ENCODE measurements around the gene RASGRP4. TPM values are rescaled to one million over a fixed set of nuclear protein-coding genes. Genes with fewer than 3 reads are reported as not detected.

Gene RASGRP4
- total RNA-seq, 1 experiment from 2014 or later: not detected

DNA sequence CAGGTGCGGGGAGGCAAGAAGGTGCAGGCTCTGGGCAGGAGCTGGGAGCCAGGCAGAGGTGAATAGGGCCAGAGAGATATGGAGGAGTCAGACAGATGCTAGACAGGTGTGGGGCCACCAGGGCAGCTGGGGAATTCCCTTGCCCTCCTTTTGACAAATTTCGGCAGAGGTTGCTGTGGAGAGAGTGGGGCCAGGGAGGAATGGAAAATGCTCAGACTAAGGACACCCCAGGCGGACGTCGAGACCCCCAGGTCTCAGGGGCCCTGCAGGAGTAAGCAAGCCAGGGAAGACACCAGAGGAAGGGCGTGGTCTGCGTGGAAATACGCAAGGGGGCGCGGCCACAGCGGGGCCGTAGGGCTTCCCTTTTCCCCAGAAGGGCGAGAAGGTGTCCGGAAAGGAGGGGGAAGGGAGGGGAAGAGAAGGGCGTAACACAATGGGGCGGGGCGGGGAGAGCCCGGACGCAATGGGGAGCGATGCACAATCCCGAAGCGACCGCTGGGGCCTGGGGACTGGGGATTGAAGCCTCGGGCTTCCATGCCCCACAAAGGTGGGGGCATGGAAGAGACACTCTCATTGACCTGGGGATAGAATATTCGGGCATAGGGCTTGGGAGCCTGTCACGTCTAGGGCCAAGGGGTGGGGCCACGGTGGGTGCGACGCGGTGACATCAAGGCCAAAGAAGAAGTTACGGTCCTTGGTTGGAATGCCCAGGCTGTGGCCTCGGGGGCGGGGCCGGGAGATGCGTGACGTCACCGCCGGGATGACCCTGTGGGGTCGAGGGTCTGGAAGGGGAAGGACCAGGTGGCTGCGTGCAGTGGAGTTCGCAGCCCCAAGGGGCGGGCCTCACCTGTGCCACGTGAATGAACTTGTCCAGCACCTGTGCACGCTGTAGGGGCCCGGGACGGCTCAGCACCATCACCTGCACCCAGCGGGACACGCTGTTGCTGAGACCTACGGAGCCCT is 8.2 kb downstream of the RASGRP4 start (continued):
- no peak for TF ChIP-seq POLR2AphosphoS5 (IDR thresholded peaks at IDR 0.05; ENCODE audit: low read depth, low read length)
- no peak; the same call in 1 of the 2 replicates for TF ChIP-seq SP1 (IDR thresholded peaks at IDR 0.05; ENCODE audit: low read depth)
- TF ChIP-seq, protein P1, sequence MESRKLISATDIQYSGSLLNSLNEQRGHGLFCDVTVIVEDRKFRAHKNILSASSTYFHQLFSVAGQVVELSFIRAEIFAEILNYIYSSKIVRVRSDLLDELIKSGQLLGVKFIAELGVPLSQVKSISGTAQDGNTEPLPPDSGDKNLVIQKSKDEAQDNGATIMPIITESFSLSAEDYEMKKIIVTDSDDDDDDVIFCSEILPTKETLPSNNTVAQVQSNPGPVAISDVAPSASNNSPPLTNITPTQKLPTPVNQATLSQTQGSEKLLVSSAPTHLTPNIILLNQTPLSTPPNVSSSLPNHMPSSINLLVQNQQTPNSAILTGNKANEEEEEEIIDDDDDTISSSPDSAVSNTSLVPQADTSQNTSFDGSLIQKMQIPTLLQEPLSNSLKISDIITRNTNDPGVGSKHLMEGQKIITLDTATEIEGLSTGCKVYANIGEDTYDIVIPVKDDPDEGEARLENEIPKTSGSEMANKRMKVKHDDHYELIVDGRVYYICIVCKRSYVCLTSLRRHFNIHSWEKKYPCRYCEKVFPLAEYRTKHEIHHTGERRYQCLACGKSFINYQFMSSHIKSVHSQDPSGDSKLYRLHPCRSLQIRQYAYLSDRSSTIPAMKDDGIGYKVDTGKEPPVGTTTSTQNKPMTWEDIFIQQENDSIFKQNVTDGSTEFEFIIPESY (IDR thresholded peaks at IDR 0.05; ENCODE audit: extremely low read depth, insufficient replicate concordance, low read length): no peak
- TF ChIP-seq, protein P2, sequence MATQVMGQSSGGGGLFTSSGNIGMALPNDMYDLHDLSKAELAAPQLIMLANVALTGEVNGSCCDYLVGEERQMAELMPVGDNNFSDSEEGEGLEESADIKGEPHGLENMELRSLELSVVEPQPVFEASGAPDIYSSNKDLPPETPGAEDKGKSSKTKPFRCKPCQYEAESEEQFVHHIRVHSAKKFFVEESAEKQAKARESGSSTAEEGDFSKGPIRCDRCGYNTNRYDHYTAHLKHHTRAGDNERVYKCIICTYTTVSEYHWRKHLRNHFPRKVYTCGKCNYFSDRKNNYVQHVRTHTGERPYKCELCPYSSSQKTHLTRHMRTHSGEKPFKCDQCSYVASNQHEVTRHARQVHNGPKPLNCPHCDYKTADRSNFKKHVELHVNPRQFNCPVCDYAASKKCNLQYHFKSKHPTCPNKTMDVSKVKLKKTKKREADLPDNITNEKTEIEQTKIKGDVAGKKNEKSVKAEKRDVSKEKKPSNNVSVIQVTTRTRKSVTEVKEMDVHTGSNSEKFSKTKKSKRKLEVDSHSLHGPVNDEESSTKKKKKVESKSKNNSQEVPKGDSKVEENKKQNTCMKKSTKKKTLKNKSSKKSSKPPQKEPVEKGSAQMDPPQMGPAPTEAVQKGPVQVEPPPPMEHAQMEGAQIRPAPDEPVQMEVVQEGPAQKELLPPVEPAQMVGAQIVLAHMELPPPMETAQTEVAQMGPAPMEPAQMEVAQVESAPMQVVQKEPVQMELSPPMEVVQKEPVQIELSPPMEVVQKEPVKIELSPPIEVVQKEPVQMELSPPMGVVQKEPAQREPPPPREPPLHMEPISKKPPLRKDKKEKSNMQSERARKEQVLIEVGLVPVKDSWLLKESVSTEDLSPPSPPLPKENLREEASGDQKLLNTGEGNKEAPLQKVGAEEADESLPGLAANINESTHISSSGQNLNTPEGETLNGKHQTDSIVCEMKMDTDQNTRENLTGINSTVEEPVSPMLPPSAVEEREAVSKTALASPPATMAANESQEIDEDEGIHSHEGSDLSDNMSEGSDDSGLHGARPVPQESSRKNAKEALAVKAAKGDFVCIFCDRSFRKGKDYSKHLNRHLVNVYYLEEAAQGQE (IDR thresholded peaks at IDR 0.05; ENCODE audit: low read depth): no peak
- no peak for TF ChIP-seq JUND (IDR thresholded peaks at IDR 0.05)
- TF ChIP-seq TCF7L2 (IDR thresholded peaks at IDR 0.05; ENCODE audit: borderline replicate concordance, extremely low read depth, insufficient read depth, insufficient read length): peak; percentile 92
- no peak for TF ChIP-seq EZH2 (IDR thresholded peaks at IDR 0.05)
- no peak for TF ChIP-seq EGR1 (IDR thresholded peaks at IDR 0.05; ENCODE audit: low read depth)
- TF ChIP-seq SIN3A (IDR thresholded peaks at IDR 0.05; ENCODE audit: low read depth): no peak

All from HCT116 (cell line).